Sciatic nerve (tissue), 2 donors: Measurements from ENCODE around the gene CALCOCO2. TPM values are rescaled to one million over a fixed set of nuclear protein-coding genes. Genes with fewer than 3 reads are reported as not detected.
"Not testable (repeated sequence)": the region's sequence is repeated elsewhere in the genome, so short reads cannot be mapped to it uniquely, and the experiment has no call there.

Experiments
- ATAC-seq: fragments of 200-7000 bp; cut with Tn5 transposase; one replicate; pipeline ENCODE4 v1.9.1; 2020; ENCODE audit warnings: mild to moderate bottlenecking, moderate library complexity
- DNase-seq: peaks from one replicate; pipeline ENCODE4 v3.0.0-alpha.2; 2020; ENCODE audit warnings: low spot score
- intact Hi-C: fragments of 100-400 bp; cut with DNase I; formaldehyde crosslinking; loops from one replicate; pipeline ENCODE4 v1.14.2; 2022
- total RNA-seq: library from RNA; stranded (reverse); fragmentation: NEBNext Ultra II Directional; extraction: Animal tissue kit (Norgen Biotek cat#: 25700); gene quantifications from one replicate; pipeline ENCODE4 v1.2.1, GENCODE V29; 2021
- donor health status: DM: no; HTN: no; CAD: no.
- donor health status: DM: no; HTN: no; CAD: no.

The CALCOCO2 gene, protein sequence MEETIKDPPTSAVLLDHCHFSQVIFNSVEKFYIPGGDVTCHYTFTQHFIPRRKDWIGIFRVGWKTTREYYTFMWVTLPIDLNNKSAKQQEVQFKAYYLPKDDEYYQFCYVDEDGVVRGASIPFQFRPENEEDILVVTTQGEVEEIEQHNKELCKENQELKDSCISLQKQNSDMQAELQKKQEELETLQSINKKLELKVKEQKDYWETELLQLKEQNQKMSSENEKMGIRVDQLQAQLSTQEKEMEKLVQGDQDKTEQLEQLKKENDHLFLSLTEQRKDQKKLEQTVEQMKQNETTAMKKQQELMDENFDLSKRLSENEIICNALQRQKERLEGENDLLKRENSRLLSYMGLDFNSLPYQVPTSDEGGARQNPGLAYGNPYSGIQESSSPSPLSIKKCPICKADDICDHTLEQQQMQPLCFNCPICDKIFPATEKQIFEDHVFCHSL
- 206 TPM for total RNA-seq

DNA sequence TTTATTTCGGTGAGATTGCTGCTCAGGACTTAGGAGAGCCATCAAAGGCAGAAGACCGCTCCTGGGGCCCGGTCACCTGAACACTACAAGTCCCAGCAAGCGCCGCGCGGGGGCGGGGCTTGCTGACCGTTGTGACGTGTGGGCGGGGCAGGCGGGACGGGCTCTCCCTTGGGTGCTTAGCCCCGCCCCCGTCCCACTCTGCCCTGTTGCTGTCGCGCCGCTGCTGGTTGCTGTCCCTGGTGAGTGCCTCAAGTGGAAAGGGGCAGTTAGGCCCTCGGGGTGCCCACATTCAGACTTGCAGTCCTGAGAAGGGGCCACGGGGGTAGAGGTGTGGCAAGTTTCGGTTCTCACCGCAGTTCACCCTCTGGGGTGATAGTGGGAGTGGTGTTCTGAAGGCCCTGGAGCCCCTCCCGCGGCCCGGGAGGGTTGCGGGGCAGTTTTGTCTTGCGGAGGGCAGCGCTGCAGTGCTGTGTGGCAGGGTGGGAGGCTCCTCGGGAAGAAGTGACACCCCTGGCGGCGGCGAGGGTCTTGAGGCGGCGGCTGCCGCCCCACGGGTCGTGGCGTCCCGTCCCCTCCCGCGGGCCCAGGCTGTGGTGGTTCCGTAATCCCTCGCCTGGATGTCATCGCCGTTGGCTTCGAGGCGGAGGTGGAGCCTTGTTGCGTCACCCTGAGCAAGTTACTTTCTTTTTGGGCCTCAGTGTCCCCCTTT, at the start of gene CALCOCO2:
Gene CALCOCO2 (plus strand): TSS at position 196 of the 709 bp plus-strand sequence. CDS start 10,673 bp downstream, outside the sequence.
- ATAC-seq (peak; percentile 99), DNase-seq (peak; percentile 96)
- intact Hi-C loops = no loop called here

DNA sequence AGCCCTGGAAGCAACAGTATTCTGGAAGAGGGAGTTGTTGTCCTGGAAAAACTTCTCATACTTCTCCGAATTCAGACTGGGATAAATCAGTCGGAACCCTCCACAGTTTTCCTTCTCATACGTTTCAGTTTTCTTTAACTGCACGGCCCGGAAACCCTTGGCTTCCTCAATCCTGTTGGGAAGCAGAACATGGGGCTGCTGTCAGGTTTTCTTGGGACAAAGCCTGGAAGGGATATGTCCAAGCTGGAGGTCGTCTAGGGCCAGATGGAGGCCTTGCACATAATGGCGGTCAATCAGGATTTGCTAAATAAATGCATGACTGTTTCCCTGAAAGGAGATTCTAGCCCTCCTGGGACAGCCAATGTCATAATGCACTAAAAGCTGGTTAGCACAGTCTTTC, 43.0 kb upstream of the CALCOCO2 start:
- ATAC-seq (no peak), DNase-seq (no peak)
- intact Hi-C loops = no loop called here

DNA sequence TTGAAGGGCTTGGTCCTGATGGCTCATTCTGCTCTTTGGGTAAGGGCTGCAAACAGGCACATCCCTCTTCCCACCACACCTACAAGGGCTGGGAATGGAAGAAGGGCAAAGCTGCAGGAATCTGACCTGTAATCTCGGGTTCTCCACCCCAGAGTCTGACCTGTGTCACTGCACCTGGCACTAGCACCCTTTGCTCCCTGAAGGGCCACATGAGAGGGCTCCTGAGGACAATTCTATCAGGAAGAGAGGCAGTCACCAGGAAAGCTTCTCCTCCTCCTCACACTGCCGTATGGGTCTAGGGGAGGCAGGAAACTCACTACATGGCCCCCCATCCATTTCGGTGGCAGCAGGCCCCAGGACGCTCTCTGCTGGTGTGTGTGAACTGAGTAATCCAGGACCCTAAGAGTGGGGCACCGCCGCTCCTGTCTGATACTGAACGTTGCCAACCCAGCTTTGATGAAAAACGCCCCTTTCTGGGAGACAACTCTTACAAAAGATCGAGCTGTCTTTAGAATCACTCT, 40.2 kb upstream of the CALCOCO2 start:
- DNase-seq (no peak), ATAC-seq (no peak)
- intact Hi-C loops = loop anchor here (10.0 kb wide), 1 partner anchor 116 kb away; no protein-coding TSS in a partner anchor

DNA sequence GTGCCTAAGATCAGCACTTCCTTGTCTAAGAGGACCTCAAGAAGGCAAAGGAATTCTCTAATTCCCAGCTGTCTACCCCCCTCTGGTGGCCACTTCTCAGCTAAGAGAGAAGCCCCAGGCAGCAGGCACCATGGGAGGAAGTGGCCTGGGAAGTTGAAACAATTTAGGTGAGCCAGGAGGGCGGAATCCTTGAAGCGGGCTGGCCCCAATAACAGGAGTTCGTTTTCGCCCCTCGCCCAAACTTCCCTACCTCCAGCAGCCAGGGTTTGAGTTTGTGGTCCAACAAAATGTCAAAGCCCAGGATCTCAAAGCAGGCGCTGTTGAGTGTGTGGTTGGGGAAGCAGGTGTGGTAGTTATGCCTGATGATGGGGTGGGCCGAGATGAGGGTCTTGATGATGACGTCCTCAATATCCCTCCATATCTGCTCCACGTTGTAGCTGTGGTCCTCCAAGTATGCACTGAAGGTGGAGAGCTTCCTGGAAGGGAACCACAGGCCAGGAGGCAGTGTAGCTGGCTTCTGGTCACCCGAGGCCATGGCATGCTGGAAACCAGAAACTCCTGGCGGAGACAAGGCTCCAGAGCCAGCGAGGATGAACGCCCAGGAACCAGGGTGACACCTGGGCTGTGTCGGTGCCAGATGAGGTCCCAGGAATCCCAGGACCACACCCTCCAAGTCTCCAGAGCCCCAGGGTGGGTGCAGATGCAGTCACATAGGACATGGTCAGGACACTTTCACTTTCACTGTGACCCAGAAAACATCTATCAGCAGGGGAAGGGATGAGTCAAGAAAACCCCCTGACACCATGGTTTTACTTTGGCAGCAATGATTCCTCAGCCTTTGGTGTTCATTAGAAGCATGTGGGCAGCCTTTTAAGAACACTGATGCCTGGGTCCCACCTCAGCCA, 39.5 kb upstream of the CALCOCO2 start:
- ATAC-seq (peak; percentile 78), DNase-seq (peak; percentile 86)
- intact Hi-C loops = loop anchor here (10.0 kb wide), 1 partner anchor 117 kb away; no protein-coding TSS in a partner anchor

DNA sequence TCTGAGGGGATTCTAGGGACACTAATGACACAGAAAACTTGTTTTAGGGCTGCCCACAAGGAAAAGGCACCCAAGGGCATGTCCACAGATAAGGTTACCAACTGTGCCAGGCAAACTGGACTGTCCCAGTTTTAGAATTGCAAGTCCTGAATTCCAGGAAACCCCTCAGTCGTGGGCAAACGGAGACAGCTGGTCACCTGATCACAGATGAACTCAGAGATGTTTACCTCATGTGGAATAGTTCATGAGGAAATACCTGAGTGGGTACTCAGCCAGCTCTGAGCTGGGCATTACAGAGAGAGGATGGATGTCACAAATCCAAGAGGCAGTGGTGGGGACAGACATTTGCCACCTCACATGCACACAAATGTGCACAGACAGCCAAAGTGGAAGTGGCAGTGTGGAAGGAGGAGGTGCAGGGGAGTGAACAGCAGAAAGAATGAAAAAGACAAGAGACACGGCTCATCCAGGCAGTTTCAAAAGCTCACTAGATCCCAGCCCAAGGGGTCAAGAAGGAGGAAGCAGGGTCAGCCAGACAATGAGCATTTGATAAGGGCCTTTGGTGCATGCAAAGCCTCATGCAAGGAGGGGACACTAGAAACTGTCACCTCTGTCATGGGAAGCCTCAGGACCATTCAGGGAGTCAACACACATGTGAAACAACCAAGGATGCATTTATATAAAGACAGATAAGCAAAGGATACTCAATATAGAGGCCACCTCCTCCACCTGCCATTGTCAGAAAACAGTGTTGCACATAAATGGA, 38.6 kb upstream of the CALCOCO2 start:
- no peak for DNase-seq
- no peak for ATAC-seq
- intact Hi-C loops = loop anchor here (10.0 kb wide), 1 partner anchor 117 kb away; no protein-coding TSS in a partner anchor

DNA sequence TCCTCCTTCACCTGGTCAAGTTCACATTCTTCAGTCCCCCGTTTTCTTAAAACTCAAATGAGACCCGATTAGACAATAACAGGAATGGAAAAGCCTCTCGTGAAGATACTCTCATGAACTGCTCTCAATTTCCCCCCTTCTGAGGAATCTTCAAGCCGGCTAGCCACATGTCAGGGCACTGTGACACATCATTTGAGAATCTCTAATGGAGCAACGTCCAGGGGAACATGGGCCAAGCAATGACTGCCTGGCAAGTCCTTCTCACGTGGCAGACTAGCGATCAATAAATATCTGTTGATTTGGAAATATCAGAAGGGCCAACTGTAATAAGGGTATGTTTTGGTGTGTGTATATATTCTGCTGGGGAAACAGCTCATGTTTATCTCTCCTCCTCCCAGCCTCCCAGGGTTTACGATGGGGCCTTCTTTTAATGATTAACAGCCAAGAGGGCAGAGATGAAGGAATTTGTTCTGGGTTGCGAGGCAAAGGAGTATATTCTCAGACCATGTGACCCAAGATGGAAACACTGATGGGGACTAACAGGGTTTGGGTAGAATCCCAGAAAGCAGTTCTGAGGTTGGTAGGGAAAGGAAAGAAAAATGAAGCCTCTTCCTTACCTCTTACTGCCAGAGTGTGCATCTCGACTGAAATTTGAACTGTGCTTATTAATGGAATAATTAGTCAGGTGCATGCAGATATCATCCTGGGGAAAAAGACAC, 35.2 kb upstream of the CALCOCO2 start:
- intact Hi-C loops = loop anchor here (10.0 kb wide), 1 partner anchor 121 kb away; no protein-coding TSS in a partner anchor
- DNase-seq (no peak), ATAC-seq (no peak)

DNA sequence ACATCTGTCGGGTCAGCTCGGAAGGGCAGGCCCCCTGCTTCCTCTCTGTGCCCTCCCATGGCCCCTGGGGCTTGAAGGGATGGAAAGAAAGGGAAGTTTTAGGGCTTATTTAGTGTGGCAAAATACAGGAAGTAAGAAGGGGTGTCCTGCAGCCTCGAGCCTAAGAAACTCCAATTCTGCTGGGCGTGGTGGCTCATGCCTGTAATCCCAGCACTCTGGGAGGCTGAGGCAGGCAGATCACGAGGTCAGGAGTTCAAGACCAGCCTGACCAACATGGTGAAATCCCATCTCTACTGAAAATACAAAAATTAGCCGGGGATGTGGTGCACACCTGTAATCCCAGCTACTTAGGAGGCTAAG, 34.7 kb upstream of the CALCOCO2 start:
- not testable (repeated sequence) for ATAC-seq, DNase-seq
- intact Hi-C loops = loop anchor here (10.0 kb wide), 1 partner anchor 121 kb away; no protein-coding TSS in a partner anchor

DNA sequence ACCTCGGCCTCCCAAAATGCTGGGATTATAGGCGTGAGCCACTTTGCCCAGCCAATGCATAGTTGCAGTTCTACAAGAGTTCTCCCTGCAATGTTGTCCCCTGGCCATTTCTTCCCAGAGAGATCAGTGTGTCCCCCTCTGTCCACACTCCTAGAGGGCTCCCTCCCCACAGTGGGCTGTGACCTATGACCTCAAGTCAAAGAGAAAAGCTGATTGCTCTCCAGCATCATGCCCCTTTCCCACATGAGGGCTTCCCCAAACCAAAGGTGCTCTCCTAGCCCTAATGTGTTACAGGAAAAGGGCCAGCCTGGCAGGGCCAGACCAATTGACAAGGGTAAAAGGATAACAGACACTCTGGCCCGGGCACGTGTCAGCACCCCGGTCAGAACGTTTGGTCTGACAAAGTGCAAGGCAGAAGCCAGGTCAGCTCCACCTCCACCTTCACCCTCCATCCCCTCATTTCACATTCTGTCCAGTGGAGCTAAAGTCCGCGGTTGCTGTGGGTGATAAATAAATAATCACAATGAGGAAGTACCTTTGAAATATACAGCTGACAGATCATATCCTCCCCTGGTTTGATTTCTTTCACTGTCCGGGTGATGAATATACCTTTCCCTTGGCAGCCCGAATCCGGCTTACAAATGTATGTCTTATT, 31.6 kb upstream of the CALCOCO2 start:
- intact Hi-C loops = loop anchor here (10.0 kb wide), 1 partner anchor 124 kb away; no protein-coding TSS in a partner anchor
- ATAC-seq (no peak), DNase-seq (no peak)

DNA sequence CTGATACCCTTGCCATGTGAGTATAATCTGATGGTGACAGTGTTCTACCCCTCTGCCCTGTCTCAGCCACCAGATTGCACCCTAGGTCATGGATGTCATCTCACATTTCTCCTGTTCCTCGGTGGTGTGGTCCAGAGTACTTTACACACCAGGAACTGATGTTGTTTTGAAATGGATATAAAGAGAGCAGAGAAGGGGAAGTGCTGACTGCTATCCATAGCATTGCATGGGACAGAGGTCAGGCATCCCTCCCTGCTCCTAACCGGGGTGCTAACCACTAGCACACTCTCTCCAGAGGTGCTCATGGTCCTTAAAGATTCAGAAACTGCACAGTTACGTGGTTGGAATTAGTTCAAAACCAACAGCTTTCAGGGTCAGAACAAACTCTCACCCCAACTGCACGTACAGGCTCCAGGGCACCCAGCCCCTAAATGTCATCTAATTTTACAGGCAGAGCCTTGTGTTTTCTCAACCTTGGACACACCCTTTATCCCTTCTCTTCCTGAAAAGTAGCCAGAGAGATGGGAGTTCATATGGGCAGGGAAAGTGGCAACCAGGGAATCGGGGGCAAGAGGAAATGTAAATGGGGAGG, 30.1 kb upstream of the CALCOCO2 start:
- DNase-seq (no peak), ATAC-seq (no peak)
- intact Hi-C loops = loop anchor here (5.0 kb wide), 1 partner anchor 82 kb away; no protein-coding TSS in a partner anchor

DNA sequence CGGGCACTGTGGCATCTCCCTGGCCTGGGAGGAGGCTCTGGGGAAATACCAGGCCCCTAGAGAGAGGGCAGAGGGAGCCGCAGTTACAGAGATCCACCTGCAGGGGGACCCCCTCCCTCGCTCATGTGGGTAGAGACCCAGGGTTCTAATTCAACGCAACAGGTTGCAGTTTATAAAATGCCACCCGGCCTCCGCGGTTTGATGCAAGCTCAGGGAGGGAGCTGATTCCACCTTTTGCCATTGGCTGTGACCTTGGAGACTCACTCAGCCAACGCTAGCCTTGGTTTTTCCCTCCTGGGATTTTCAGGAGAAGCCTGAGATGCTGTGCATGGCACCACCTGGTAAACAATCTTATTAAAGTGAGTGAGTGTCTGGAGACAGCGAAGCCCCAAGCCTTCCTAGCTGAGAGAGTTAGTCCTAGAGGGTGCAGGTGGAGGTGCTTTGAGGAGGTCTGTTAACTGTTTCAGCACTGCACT, 25.9 kb upstream of the CALCOCO2 start:
- intact Hi-C loops = loop anchor here (5.0 kb wide), 1 partner anchor 77 kb away; no protein-coding TSS in a partner anchor
- DNase-seq (peak; percentile 80), ATAC-seq (peak; percentile 87)

DNA sequence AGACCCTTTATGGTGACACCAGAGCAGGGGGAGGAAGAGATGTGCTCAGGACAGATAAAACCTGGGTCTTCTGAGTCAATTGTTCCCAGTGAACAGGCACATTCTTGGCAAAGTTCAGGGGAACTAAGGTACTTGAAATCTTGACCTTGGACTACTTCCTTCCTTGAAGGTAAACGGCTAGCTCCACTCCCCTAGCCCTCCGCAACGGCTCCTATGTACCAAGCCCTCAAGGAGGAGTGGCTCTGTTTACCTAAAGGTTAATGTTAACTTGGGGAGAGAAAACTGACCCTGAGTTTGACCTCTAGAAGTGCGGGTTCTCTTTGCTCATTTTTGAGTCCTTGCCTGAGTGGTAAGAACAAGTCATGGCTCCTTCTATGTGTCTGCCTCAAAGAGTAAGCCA, 21.7 kb upstream of the CALCOCO2 start:
- no peak for DNase-seq
- ATAC-seq = no peak
- intact Hi-C loops = no loop called here

DNA sequence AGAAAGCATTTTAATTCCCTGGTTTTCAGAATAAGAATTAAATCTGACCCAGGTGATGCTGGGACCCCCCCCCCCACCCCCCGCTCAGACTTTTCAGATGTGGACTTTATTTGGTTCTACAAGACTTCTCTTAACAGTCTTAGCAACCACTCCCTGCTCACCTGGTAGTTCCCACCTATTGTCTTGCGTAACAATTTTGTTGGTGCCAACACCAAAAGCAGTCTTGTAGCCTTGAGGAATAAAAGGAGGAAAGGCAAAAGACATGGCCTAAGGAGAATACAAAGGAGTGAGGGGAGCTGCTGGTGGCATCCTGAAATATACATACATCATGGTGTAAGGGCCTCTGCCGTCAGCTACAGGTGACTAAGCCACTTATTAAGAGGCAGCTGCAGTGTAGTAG, 18.8 kb upstream of the CALCOCO2 start:
- DNase-seq (no peak), ATAC-seq (no peak)
- intact Hi-C loops = loop anchor here (5.0 kb wide), 1 partner anchor 65 kb away; no protein-coding TSS in a partner anchor

DNA sequence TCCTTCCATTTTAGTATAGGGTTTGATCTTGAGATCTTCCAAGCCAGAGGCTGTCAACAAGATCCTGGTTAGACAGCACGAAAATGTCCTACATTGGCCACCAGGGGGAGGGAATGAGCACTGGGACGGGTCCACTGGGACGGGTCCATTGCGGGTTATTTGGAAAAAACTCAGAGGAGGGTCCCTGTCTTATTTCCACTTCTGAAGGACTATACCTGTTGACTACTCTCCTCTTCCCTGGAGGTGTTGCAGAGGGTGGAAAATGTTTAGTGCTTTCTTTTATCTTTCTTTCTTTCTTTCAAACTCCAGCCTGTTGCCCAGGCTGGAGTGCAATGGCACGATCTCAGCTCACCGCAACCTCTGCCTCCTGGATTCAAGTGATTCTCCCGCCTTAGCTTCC, 16.3 kb upstream of the CALCOCO2 start:
- no peak for ATAC-seq
- intact Hi-C loops = loop anchor here (5.0 kb wide), 1 partner anchor 63 kb away; no protein-coding TSS in a partner anchor
- peak; percentile 72 for DNase-seq

DNA sequence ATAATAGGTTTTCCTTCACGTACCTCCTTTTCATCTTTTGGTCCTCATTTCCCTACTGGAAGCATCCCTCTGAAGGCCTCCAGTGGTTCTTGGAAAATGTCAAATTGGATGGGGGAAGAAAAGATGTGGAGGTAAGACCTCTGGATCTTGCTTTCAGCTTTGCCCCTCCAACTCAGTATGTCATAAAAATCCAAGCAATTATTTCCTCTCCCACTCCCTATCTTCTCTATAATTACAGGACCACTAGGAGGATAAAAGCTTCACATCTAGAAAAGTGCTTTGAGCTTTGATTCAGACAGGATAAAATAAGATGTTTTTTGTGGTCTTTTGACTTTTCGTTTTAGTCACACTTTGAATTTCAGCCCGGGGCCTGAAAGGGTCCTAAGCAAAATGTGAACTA, 15.5 kb upstream of the CALCOCO2 start:
- intact Hi-C loops = no loop called here
- ATAC-seq (no peak), DNase-seq (no peak)

DNA sequence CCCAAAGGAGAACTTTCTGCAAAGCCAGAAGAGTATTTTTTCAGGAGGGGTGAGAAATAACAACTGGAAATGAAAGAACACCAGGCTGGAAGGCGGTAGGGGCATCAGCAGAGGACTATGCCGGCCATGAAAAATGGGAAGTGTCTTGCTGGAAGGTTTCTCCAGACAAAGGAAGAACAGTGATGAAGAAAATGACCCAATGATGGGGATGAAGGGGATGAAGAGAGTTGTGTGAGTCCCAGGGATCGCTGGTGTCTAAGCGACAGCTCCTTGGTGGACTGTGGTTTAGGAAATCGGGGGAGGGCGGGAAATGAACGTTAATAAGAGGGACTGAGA, 14.4 kb upstream of the CALCOCO2 start:
- no peak for DNase-seq
- peak; percentile 6 for ATAC-seq
- intact Hi-C loops = no loop called here
